Ammon's horn (tissue), 1 donor: ENCODE measurements around the gene SLC4A4.

Experiments
- DNase-seq: peaks from one replicate; pipeline ENCODE4 v3.0.0-alpha.2; 2016; ENCODE audit warnings: low spot score

Gene SLC4A4

DNA sequence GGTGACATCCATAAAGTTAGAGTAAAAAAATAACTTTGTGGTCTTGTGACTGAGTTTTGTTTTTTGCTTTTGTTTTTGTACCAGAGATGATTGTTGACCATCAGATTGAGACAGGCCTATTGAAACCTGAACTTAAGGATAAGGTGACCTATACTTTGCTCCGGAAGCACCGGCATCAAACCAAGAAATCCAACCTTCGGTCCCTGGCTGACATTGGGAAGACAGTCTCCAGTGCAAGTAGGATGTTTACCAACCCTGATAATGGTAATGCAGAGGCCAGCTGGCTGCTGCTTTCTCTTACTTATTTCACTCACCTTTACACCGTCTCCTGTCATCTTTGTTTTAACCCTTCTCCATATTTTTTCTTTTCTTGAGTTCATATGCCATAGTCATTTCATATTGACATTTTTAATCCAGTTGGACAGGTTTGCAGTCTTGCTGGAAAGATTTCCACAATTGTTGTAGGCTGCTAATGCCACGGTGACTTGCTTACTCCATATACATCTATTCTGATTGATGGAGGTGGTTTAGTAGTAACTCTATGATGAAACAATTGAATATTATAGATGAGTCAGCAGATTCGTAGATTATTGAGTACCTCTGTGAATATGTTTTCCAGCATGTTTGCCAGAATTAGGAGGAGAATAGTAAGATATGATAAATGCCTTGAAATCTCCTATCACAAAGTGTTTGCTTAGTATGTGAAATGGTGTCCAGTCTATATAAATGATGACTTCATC is 18.3 kb downstream of the SLC4A4 start:
- DNase-seq, result no peak

DNA sequence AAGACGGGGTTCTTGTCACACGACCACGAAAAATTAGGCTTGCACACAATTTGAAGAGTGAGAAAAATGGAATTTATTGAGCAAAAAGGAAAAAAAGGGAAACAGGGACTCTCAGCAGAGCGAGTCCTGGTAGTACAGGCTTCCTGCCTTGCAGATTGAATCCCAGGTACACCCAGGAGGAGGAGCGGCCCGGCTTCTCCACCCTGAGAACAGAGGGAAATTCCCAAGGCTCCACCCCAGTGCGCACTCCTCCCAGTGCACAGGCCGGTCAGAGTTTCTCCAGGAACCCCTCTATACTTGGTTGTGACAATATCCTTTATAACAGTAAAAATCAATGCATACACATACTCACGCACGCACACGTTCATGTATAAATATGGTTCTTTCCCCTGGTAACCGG is 22.0 kb downstream of the SLC4A4 start:
- no peak for DNase-seq

GRCh38 chr4:71361476-71361875 is 22.7 kb downstream of the SLC4A4 start:
- DNase-seq, result no peak

GRCh38 chr4:71366766-71367165 is 27.9 kb downstream of the SLC4A4 start:
- no peak for DNase-seq

DNA sequence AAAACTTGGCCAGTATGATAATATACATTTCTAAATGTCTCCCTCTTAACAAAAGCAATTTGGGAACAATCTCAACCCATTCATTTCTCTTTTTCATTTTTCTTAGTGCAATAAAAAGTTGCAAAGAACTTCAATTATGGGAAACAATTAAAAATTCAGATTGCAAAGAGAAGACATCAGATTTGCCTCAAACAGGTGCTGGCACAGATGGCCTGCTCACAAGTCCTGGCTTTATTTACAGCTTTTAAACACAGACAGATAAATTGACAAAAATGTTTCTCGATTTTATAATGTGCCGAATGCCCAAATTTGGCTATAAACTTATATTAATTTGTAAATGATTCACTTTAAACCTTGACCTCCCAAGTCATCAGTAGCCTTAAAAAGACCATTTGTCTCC is 28.7 kb downstream of the SLC4A4 start:
- DNase-seq, result peak; percentile 40

DNA sequence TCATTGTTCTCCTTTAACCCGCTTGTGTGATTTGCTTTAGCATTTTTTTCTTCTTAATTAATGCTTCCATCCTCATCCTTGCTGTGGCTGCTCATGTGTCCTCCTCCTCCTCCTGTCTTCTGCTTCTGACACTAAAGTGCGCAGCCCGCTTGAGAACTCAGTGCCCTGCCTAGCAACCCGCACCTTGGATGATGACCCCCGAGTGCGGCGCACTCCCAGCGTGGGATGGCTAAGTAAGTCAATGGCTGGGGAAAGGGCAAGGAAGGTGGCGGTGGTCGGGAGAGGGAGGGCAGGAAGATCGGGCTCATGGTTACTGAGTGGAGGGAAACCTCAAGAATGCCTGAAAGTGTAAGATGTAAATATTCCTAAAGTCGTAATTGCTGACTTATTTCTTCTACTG is 30.1 kb downstream of the SLC4A4 start:
- DNase-seq, result no peak

- no peak for DNase-seq
Observed at GRCh38 chr4:71369536-71369935, 30.7 kb downstream of the SLC4A4 start.

DNA sequence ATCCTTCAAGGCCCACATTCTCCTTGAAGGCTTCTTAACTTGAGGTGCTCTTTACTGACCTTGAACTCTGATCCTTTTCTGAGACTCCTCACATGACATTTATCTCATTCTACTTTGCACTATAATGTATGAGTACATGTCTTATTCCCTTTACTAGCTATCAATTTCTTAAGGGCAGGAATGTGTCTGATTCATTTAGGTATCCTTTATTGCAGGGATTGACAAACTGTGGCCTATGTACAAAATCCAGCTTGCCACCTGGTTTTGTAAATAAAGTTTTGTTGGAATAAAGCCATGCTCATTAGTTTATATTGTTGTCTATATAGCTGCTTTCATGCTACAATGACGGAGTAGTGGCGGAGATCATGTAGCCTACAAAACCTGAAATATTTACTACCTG is 36.7 kb downstream of the SLC4A4 start:
- no peak for DNase-seq

- DNase-seq, result no peak
Observed at GRCh38 chr4:71377561-71377960, 38.7 kb downstream of the SLC4A4 start.

- no peak for DNase-seq
Observed at GRCh38 chr4:71379126-71379525, 40.3 kb downstream of the SLC4A4 start.

- peak; percentile 18 for DNase-seq
Observed at GRCh38 chr4:71380788-71381187, 42.0 kb downstream of the SLC4A4 start.

- no peak for DNase-seq
Observed at GRCh38 chr4:71382125-71382899, 43.5 kb downstream of the SLC4A4 start.

DNA sequence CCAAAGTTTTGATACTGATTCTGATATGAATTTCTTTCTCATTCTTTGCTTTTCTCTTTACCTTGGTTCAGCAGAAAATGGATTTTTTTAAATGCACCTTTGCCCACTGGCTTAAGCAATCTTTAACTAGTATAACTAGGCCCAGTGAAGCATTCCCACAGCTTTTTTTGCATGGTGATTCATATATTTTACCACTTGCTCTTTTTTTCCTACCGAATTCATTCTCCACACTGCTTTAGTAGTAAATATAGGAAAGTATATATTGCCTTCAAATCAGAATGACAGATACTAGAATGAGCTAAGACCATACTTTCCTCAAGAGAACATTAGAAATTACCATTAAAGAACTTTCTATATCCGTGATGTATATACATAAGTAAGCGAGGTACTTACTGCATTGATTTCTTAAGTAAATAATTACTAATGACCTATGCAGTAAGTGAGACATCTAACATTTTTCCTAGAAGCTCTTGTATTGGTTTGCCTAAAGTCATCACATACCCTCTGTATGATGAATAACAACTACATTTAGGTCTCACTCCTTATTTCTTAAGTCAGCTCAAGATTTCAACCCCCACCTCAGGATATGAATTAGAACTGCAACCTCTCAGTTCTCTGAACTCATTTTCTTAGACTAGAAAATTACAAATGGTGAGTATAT is 44.2 kb downstream of the SLC4A4 start:
- DNase-seq, result no peak

- DNase-seq, result no peak
Observed at GRCh38 chr4:71383984-71384383, 45.2 kb downstream of the SLC4A4 start.

- DNase-seq, result peak; percentile 29
Observed at GRCh38 chr4:71389149-71389827, 50.5 kb downstream of the SLC4A4 start.

DNA sequence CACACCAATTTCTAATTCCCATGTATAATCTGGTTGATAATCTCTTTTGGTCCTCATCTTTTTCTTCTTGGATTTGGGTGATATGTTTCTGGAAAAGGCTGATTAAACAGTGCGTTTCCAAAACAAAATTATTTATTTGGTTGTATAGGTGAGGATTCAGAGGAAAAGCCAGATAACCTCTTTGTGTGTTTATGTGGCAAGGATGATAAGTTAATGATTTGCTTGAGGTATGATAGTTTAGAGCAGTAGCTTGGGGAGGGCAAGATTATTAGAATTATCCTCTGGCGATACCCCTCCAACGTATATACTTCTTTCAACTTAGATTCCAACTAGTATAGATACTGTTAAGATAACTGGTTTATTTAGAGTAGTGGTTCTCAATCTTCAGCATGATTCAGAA is 53.3 kb downstream of the SLC4A4 start:
- DNase-seq, result no peak

DNA sequence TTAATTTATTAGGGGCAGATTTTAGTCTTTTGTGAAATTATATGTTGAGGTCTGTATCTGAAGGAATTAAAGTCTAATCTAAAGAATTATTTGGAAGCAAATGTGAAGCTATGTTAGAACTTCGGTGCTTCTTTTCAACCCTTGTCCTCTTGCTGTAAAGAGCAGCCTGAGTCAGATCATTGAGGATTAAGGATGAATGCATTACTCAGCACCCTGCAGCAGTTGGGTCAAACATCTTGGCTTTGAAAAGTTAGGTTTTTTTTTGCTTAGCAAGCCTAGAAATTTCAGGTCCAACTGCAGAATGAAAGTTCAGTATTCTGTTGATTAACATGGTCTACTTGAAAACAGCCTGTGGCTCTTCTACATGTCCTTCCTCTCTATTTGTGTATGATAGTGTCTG is 57.6 kb downstream of the SLC4A4 start:
- DNase-seq, result no peak

- peak; percentile 40 for DNase-seq
Observed at GRCh38 chr4:71400810-71401209, 62.0 kb downstream of the SLC4A4 start.

DNA sequence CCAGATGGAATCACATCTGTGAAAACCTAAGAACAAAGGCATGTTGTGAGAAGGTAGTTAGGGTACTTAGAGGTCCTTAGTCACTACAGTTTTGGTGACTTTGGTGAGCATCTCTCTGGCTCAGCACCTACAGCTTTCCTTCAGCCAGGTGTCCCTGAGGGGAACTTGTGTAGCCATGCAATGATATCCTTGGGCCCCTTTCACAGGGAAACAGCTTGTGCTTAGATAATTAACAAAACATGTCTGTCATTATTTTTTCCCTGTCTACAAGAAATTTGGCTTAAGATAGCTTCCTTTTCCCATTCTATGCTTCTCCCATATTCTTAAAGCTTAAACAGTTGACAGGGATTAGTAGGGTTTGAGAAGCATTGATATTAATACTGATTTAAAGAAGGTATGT is 63.8 kb downstream of the SLC4A4 start:
- no peak for DNase-seq

DNA sequence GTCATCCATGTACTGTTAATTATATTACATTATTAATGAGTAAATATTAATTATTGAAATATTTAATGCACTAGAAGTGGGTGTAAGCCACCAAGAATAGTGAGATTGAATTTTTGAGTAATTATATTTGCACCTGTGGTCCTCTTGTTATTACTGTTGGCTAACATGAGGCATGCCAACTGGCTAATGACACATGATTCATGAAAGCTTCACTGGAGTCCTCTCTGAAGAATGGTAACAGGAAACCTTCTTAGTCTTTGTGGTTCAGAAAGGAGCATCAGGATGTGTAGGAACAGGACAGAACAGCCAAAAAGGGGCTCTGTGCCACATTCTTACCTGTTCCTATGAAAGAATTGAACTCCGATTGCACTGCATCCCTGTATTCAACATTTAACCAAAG is 65.2 kb downstream of the SLC4A4 start:
- no peak for DNase-seq

DNA sequence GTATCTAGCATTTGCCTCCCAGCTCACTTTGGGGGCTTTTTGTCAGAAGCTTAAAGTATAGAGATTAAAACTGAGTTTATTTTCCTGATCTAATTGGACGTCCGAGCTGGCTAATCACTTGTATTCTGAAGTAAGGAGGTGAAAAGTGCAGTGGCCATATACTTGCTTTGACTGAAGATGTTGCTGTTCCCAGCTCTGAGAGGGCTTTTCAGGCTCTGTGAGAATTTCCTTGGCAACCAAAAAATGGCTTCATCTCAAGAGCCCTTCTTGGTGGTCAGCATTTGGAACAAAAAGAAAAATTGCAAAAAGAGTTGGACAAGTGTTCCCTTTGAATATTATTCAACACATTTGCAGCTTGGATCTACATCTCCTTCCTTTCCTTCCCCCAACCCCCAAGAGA is 67.0 kb downstream of the SLC4A4 start:
- peak; percentile 23 for DNase-seq

GRCh38 chr4:71406459-71406963 is 67.7 kb downstream of the SLC4A4 start:
- DNase-seq, result no peak
